Measurements from ENCODE around the gene ZNF488.

The ZNF488 gene

GRCh38 chr10:47348138-47348651 is 35.9 kb downstream of the ZNF488 start, which contains the start of gene RBP3:
TSS of gene RBP3 (plus strand) at chr10:47348363. CDS start at chr10:47348485, 122 bp downstream.
- no peak for TF ChIP-seq CTCF (IDR thresholded peaks at IDR 0.05)

- no peak for TF ChIP-seq CTCF (IDR thresholded peaks at IDR 0.05)
Measured at GRCh38 chr10:47347303-47347675, 36.8 kb downstream of the ZNF488 start.

- no peak for TF ChIP-seq CTCF (IDR thresholded peaks at IDR 0.05)
Measured at GRCh38 chr10:47346581-47347302, 37.4 kb downstream of the ZNF488 start.

- no peak for TF ChIP-seq CTCF (IDR thresholded peaks at IDR 0.05)
Measured at GRCh38 chr10:47344996-47345870, 38.9 kb downstream of the ZNF488 start.

GRCh38 chr10:47340608-47341170 is 43.4 kb downstream of the ZNF488 start:
- TF ChIP-seq CTCF (IDR thresholded peaks at IDR 0.05) = peak; percentile 99

- no peak for TF ChIP-seq CTCF (IDR thresholded peaks at IDR 0.05)
Measured at GRCh38 chr10:47339759-47340607, 44.1 kb downstream of the ZNF488 start.

All from LNCAP (cell line).